GM12801 (cell line): ENCODE results near the gene GNE.

Experiments used
- TF ChIP-seq, protein P1 (sequence below): IDR thresholded peaks from one replicate; pipeline ENCODE4 v1.5.1; 2011; ENCODE audit warnings: control low read depth; ENCODE audit not compliant: insufficient read length; ENCODE audit errors: extremely low read depth

The GNE gene

DNA sequence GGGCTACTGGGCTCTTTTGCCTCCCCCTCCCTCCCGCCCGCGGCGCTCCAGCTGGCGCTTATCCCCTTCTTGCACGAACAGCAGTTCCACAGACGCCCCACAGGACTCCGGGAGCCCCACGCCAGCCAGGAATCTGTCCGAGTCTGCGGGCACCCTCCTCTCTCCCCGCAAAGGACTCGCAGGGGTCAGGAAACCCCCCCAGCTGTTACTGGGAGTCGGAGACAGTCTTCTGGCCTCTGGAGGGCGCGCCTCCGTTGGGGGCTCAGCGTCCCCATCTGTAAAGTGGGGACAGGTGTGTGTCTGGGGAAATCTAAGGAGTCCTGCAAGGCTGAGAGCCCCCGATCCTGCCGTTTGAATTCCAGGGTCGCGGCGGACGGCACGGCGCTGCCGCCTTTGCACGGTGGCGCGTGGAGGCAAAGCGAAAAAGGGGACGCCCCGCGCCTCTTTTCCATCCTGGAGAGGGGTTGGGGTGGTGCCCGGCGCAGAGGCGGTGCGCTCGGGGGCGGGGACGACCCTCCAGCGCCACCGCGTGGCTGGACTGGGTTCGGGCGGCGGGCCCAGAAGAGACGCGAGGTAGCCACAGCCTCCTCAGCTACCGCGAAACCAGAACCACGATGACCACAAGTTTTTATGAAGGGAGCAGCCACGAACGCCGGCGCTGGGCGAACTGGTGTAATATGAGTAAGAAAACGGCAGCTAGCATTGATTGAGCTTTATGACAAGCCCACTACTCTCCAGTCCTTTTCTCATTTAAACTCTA is 91.9 kb downstream of the GNE start:
- TF ChIP-seq, protein P1, sequence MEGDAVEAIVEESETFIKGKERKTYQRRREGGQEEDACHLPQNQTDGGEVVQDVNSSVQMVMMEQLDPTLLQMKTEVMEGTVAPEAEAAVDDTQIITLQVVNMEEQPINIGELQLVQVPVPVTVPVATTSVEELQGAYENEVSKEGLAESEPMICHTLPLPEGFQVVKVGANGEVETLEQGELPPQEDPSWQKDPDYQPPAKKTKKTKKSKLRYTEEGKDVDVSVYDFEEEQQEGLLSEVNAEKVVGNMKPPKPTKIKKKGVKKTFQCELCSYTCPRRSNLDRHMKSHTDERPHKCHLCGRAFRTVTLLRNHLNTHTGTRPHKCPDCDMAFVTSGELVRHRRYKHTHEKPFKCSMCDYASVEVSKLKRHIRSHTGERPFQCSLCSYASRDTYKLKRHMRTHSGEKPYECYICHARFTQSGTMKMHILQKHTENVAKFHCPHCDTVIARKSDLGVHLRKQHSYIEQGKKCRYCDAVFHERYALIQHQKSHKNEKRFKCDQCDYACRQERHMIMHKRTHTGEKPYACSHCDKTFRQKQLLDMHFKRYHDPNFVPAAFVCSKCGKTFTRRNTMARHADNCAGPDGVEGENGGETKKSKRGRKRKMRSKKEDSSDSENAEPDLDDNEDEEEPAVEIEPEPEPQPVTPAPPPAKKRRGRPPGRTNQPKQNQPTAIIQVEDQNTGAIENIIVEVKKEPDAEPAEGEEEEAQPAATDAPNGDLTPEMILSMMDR, result no peak

DNA sequence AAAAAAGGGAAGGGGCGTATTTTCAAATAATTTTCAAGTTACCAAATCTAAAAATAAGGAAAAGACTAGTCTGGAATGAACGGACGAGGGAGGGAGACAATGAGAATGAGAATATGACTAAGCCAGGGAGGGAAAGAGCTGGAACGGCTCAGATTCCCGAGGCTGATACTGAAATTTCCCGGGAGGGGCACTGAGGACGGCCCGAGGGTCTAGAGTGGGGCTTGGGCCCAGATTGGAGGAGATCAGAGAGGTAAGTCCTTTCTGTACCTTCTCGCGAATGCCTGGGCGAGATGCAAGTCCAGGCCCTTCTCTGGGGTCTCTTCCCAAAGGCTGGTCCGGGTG is 92.5 kb downstream of the GNE start:
- TF ChIP-seq, protein P1, result no peak

DNA sequence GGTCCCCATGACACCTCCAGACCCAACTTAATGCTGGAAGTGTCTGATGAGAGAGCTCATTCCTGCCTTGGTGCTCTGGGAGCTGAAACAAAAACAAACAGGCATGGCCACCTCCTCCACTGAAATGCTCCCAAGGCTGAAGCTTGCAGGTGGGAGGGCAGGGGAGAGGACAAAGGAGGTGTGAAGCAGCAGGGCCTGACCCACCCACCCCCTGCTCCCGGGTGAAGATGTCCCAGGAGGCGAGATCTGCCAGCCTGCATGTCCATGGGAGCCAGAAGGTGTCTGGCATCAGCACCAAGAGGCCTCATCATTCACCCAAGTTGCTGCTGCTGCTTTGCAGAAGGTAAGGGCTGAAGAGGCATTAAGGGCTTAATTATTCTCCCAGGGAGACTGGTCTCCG is 93.3 kb downstream of the GNE start:
- TF ChIP-seq, protein P1, result no peak
